H9 (cell line): ENCODE measurements around the gene NUPR1. TPM values are rescaled to one million over a fixed set of nuclear protein-coding genes. Genes with fewer than 3 reads are reported as not detected.
A peak's percentile ranks its signal among the peaks of the same experiment; 100 is the strongest.

ENCODE experiments used
- DNase-seq: peaks from one replicate; pipeline ENCODE4 v3.0.0-alpha.2; 2017
- H2AFZ ChIP-seq: one replicate; pipeline ENCODE4 v1.6.1; 2013; ENCODE audit warnings: mild to moderate bottlenecking, low read length, control low read depth, moderate library complexity
- H2AK5ac ChIP-seq: 2 replicates; pipeline ENCODE4 v1.6.1; 2013; ENCODE audit warnings: low read length, control low read depth, mixed read lengths; ENCODE audit not compliant: insufficient read length
- H2BK120ac ChIP-seq: one replicate; pipeline ENCODE4 v1.6.1; 2013; ENCODE audit warnings: low read depth, mild to moderate bottlenecking, low read length, control low read depth, inconsistent platforms; ENCODE audit not compliant: poor library complexity, severe bottlenecking
- H2BK12ac ChIP-seq: 2 replicates; pipeline ENCODE4 v1.6.1; 2013; ENCODE audit warnings: low read length, control low read depth, mixed read lengths, low read depth; ENCODE audit not compliant: insufficient read length
- H2BK15ac ChIP-seq: 2 replicates; pipeline ENCODE4 v1.6.1; 2013; ENCODE audit warnings: low read depth, low read length, control low read depth
- H2BK20ac ChIP-seq: one replicate; pipeline ENCODE4 v1.6.1; 2013; ENCODE audit warnings: low read depth, mild to moderate bottlenecking, low read length, control low read depth, inconsistent platforms; ENCODE audit not compliant: poor library complexity, severe bottlenecking
- H2BK5ac ChIP-seq: 2 replicates; pipeline ENCODE4 v1.6.1; 2013; ENCODE audit warnings: low read length, control low read depth, mixed read lengths; ENCODE audit not compliant: insufficient read length
- H3K14ac ChIP-seq: 2 replicates; pipeline ENCODE4 v1.6.1; 2013; ENCODE audit warnings: low read length, control low read depth; ENCODE audit not compliant: insufficient read depth
- H3K18ac ChIP-seq: 2 replicates; pipeline ENCODE4 v1.6.1; 2013; ENCODE audit warnings: low read depth, mild to moderate bottlenecking, mixed read lengths, low read length, control low read depth; ENCODE audit not compliant: insufficient read length
- H3K23ac ChIP-seq: 2 replicates; pipeline ENCODE4 v1.6.1; 2013; ENCODE audit warnings: low read length, control low read depth, mixed read lengths, low read depth; ENCODE audit not compliant: insufficient read length
- H3K23me2 ChIP-seq: 2 replicates; pipeline ENCODE4 v1.6.1; 2013; ENCODE audit warnings: low read depth, mild to moderate bottlenecking, mixed read lengths, low read length, control low read depth; ENCODE audit not compliant: insufficient read length, poor library complexity, severe bottlenecking
- H3K27ac ChIP-seq: 2 replicates; pipeline ENCODE4 v1.5.1; 2013; ENCODE audit warnings: low read length, control low read depth, mixed read lengths, low read depth; ENCODE audit not compliant: insufficient read length
- H3K27me3 ChIP-seq: 2 replicates; pipeline ENCODE4 v1.6.1; 2013; ENCODE audit warnings: low read length, control low read depth, inconsistent platforms; ENCODE audit not compliant: insufficient read depth
- H3K4ac ChIP-seq: 2 replicates; pipeline ENCODE4 v1.6.1; 2013; ENCODE audit warnings: low read depth, mild to moderate bottlenecking, control low read depth, inconsistent platforms, low read length, moderate library complexity
- H3K4me1 ChIP-seq: 2 replicates; pipeline ENCODE4 v1.6.1; 2013; ENCODE audit warnings: low read length, control low read depth, inconsistent platforms; ENCODE audit not compliant: insufficient read depth
- H3K4me2 ChIP-seq: 2 replicates; pipeline ENCODE4 v1.6.1; 2013; ENCODE audit warnings: low read length, control low read depth, mixed read lengths; ENCODE audit not compliant: insufficient read length, insufficient read depth
- H3K56ac ChIP-seq: 2 replicates; pipeline ENCODE4 v1.6.1; 2013; ENCODE audit warnings: low read depth, mild to moderate bottlenecking, mixed read lengths, low read length, control low read depth; ENCODE audit not compliant: insufficient read length
- H3K79me1 ChIP-seq: 2 replicates; pipeline ENCODE4 v1.6.1; 2013; ENCODE audit warnings: low read depth, mild to moderate bottlenecking, moderate library complexity, low read length, control low read depth, inconsistent platforms; ENCODE audit not compliant: insufficient read depth, poor library complexity, severe bottlenecking
- H3K79me2 ChIP-seq: 2 replicates; pipeline ENCODE4 v1.6.1; 2013; ENCODE audit warnings: low read length, control low read depth, inconsistent platforms; ENCODE audit not compliant: insufficient read depth
- H3K9ac ChIP-seq: 2 replicates; pipeline ENCODE4 v1.6.1; 2013; ENCODE audit warnings: low read length, control low read depth, mixed read lengths; ENCODE audit not compliant: insufficient read length; ENCODE audit errors: extremely low read depth
- H3K9me3 ChIP-seq: one replicate; pipeline ENCODE4 v1.6.1; 2013; ENCODE audit warnings: low read depth, low read length, inconsistent platforms; ENCODE audit not compliant: control insufficient read depth
- H3T11ph ChIP-seq: one replicate; pipeline ENCODE4 v1.6.1; 2013; ENCODE audit warnings: mild to moderate bottlenecking, low read length, control low read depth, inconsistent platforms
- H4K20me1 ChIP-seq: one replicate; pipeline ENCODE4 v1.6.1; 2013; ENCODE audit not compliant: control insufficient read depth, insufficient read length, insufficient read depth
- H4K5ac ChIP-seq: 2 replicates; pipeline ENCODE4 v1.6.1; 2013; ENCODE audit warnings: low read depth, mild to moderate bottlenecking, mixed read lengths, low read length, control low read depth; ENCODE audit not compliant: insufficient read length
- H4K8ac ChIP-seq: replicated peaks from 2 replicates; pipeline ENCODE4 v1.6.1; 2013; ENCODE audit warnings: low read length, control low read depth, mixed read lengths, low read depth; ENCODE audit not compliant: insufficient read length
- H4K91ac ChIP-seq: 2 replicates; pipeline ENCODE4 v1.6.1; 2013; ENCODE audit warnings: low read depth, mild to moderate bottlenecking, moderate library complexity, mixed read lengths, low read length, control low read depth; ENCODE audit not compliant: insufficient read length
- H3K27ac Mint-ChIP-seq, 3 experiments: 2 replicates in 2 of 3; 3 replicates in 1 of 3; pipeline ENCODE4 v1.8.0; 2020 to 2021; ENCODE audit warnings: mixed read lengths in 3 of 3, mild to moderate bottlenecking in 1 of 3, moderate library complexity in 1 of 3
- H3K27me3 Mint-ChIP-seq: 2 replicates; pipeline ENCODE4 v1.8.0; 2021; ENCODE audit warnings: low read depth, mild to moderate bottlenecking, moderate library complexity, mixed read lengths
- H3K36me3 Mint-ChIP-seq, 3 experiments: 2 replicates in 2 of 3; 3 replicates in 1 of 3; pipeline ENCODE4 v1.8.0; 2020 to 2021; ENCODE audit warnings: low read depth in 3 of 3, mixed read lengths in 3 of 3; ENCODE audit not compliant: insufficient read depth in 1 of 3
- H3K4me1 Mint-ChIP-seq, 2 experiments: 2 replicates each; pipeline ENCODE4 v1.8.0; 2020; ENCODE audit warnings: mixed read lengths in 2 of 2
- H3K4me3 Mint-ChIP-seq, 2 experiments: 2 replicates in 1 of 2; 3 replicates in 1 of 2; pipeline ENCODE4 v1.8.0; 2020 to 2021; ENCODE audit warnings: mild to moderate bottlenecking in 2 of 2, mixed read lengths in 2 of 2, moderate library complexity in 1 of 2
- H3K9me3 Mint-ChIP-seq, 2 experiments: 2 replicates in 1 of 2; 3 replicates in 1 of 2; pipeline ENCODE4 v1.8.0; 2020; ENCODE audit warnings: mild to moderate bottlenecking in 2 of 2, mixed read lengths in 2 of 2, moderate library complexity in 1 of 2
- WGBS: extraction: QIAGEN DNeasy Blood & Tissue Kit; methylation state at CpG from one replicate; pipeline ENCODE4 v1.1.7; 2013; ENCODE audit warnings: missing lambda C conversion rate, low lambda C conversion rate, mixed read lengths; ENCODE audit not compliant: insufficient read length; ENCODE audit errors: extremely low coverage; 5-methylcytosine and 5-hydroxymethylcytosine counted together
- total RNA-seq: library from RNA; stranded (reverse); gene quantifications from 2 replicates; pipeline ENCODE4 v1.2.1, GENCODE V29; 2021
- TF ChIP-seq, protein P1 (sequence below): fragments of 200-600 bp; sonication (generic); conservative IDR thresholded peaks from 3 replicates; pipeline ENCODE4 v1.8.0; 2021; ENCODE audit warnings: antibody characterized with exemption, mild to moderate bottlenecking

Gene NUPR1
- total RNA-seq, 1 experiment from 2014 or later, result 0.35 TPM

DNA sequence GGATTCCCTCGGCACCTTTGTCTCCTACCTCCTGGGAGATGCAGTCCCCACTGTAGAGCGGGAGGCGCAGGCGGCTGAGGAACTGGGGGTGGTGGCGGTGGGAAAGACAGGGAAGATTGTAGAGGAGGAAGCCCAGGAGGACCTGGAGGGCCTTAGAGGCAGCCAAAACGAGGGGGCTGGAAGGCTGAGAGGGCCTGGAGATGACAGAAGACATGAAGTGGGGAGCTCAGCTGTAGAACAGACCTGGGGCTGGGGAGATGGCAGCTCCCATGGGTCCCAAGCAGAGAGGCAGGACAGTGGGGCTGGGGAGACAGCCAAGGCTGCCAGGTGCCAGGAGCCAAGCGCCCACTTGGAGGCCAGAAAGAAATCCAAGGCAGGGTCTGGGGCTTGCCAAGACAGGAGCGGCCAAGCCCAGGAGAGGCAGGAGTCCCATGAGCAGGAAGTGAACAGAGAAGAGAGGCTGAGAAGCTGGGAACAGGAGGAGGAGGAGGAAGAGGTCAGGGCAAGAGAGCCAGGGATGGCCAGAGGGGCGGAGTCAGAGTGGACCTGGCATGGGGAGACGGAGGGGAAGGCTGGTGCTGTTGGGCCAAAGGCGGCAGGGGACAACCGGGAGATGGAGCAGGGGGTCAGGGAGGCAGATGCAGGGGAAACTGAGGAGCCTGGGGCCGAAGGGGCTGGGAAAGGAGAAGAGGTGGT is 43.5 kb downstream of the NUPR1 start:
- Histone ChIP-seq H4K5ac (peak overlapping the region; percentile 26), H2BK120ac (no peak overlapping the region), H3K4me1 (no peaks in the 10 kb centered on the region), H3K14ac (no peak overlapping the region), H2BK20ac (no peak overlapping the region), H3T11ph (no peak overlapping the region), H4K8ac (no peak overlapping the region), H2AFZ (no peak overlapping the region), H4K20me1 (peaks cover 3% of the 10 kb centered on the region), H3K23ac (no peak overlapping the region), H3K27ac (no peak overlapping the region), H3K4ac (no peak overlapping the region), H2AK5ac (no peak overlapping the region), H3K18ac (no peak overlapping the region), H4K91ac (peak overlapping the region; percentile 14), H3K4me2 (no peak overlapping the region), H2BK15ac (no peak overlapping the region), H2BK12ac (no peak overlapping the region), H3K79me1 (no peaks in the 10 kb centered on the region), H3K27me3 (no peaks in the 10 kb centered on the region), H3K79me2 (no peaks in the 10 kb centered on the region), H3K23me2 (peaks cover 9% of the 10 kb centered on the region), H3K9me3 (no peaks in the 10 kb centered on the region), H3K56ac (no peak overlapping the region), H2BK5ac (no peak overlapping the region), H3K9ac (no peak overlapping the region)
- no peak for DNase-seq
- no peaks in the 10 kb centered on the region for H3K36me3 Mint-ChIP-seq
- H3K4me3 Mint-ChIP-seq, result no peak overlapping the region
- H3K4me1 Mint-ChIP-seq, result peaks cover 5 to 6% of the 10 kb centered on the region in 2 experiments; a peak in 1 of 4 replicates
- no CpG with 5 or more reads among the region's 13 CpGs for WGBS
- peaks cover 20% of the 10 kb centered on the region for H3K27me3 Mint-ChIP-seq
- TF ChIP-seq, protein P1, sequence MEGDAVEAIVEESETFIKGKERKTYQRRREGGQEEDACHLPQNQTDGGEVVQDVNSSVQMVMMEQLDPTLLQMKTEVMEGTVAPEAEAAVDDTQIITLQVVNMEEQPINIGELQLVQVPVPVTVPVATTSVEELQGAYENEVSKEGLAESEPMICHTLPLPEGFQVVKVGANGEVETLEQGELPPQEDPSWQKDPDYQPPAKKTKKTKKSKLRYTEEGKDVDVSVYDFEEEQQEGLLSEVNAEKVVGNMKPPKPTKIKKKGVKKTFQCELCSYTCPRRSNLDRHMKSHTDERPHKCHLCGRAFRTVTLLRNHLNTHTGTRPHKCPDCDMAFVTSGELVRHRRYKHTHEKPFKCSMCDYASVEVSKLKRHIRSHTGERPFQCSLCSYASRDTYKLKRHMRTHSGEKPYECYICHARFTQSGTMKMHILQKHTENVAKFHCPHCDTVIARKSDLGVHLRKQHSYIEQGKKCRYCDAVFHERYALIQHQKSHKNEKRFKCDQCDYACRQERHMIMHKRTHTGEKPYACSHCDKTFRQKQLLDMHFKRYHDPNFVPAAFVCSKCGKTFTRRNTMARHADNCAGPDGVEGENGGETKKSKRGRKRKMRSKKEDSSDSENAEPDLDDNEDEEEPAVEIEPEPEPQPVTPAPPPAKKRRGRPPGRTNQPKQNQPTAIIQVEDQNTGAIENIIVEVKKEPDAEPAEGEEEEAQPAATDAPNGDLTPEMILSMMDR, result no peak
- H3K9me3 Mint-ChIP-seq, result no peaks in the 10 kb centered on the region
- H3K27ac Mint-ChIP-seq, result peak overlapping the region in 1 of 3 experiments; percentile 18; a peak in 1 of 7 replicates
